ENCODE data around the gene TMIGD1.
A peak's percentile ranks its signal among the peaks of the same experiment; 100 is the strongest.
"Not testable (repeated sequence)": the region's sequence is repeated elsewhere in the genome, so short reads cannot be mapped to it uniquely, and the experiment has no call there.

TMIGD1 gene

GRCh38 chr17:30358055-30358760 is 24.4 kb upstream of the TMIGD1 start:
- no peak for DNase-seq (ENCODE audit: low read depth, low spot score)

GRCh38 chr17:30357476-30357875 is 23.6 kb upstream of the TMIGD1 start:
- DNase-seq (ENCODE audit: low read depth, low spot score), result no peak

GRCh38 chr17:30354701-30355100 is 20.8 kb upstream of the TMIGD1 start:
- no peak for DNase-seq (ENCODE audit: low read depth, low spot score)

- DNase-seq (ENCODE audit: low read depth, low spot score), result no peak
These were observed 18.5 kb upstream of the TMIGD1 start for GRCh38 chr17:30352240-30352814.

- no peak for DNase-seq (ENCODE audit: low read depth, low spot score)
These were observed 17.9 kb upstream of the TMIGD1 start for GRCh38 chr17:30351735-30352134.

- not testable (repeated sequence) for DNase-seq (ENCODE audit: low read depth, low spot score)
These were observed 17.4 kb upstream of the TMIGD1 start for GRCh38 chr17:30351263-30351662.

GRCh38 chr17:30349252-30349651 is 15.4 kb upstream of the TMIGD1 start:
- no peak for DNase-seq (ENCODE audit: low read depth, low spot score)

- no peak for DNase-seq (ENCODE audit: low read depth, low spot score)
These were observed 13.6 kb upstream of the TMIGD1 start for GRCh38 chr17:30347488-30347887.

- no peak for DNase-seq (ENCODE audit: low read depth, low spot score)
These were observed 12.5 kb upstream of the TMIGD1 start for GRCh38 chr17:30346221-30346795.

GRCh38 chr17:30345527-30346075 is 11.7 kb upstream of the TMIGD1 start:
- DNase-seq (ENCODE audit: low read depth, low spot score), result no peak

- no peak for DNase-seq (ENCODE audit: low read depth, low spot score)
These were observed 11.2 kb upstream of the TMIGD1 start for GRCh38 chr17:30345089-30345433.

GRCh38 chr17:30344283-30345088 is 10.6 kb upstream of the TMIGD1 start:
- no peak for DNase-seq (ENCODE audit: low read depth, low spot score)

GRCh38 chr17:30343796-30344195 is 9.9 kb upstream of the TMIGD1 start:
- DNase-seq (ENCODE audit: low read depth, low spot score), result no peak

GRCh38 chr17:30343244-30343643 is 9.4 kb upstream of the TMIGD1 start:
- DNase-seq (ENCODE audit: low read depth, low spot score), result not testable (repeated sequence)

GRCh38 chr17:30341703-30342249 is 7.9 kb upstream of the TMIGD1 start:
- DNase-seq (ENCODE audit: low read depth, low spot score), result no peak

GRCh38 chr17:30340801-30341356 is 7.0 kb upstream of the TMIGD1 start:
- DNase-seq (ENCODE audit: low read depth, low spot score), result no peak

- no peak for DNase-seq (ENCODE audit: low read depth, low spot score)
These were observed 5.2 kb upstream of the TMIGD1 start for GRCh38 chr17:30339086-30339485.

- DNase-seq (ENCODE audit: low read depth, low spot score), result no peak
These were observed 3.6 kb upstream of the TMIGD1 start for GRCh38 chr17:30337393-30337999.

- DNase-seq (ENCODE audit: low read depth, low spot score), result peak; percentile 43
These were observed 2.7 kb upstream of the TMIGD1 start for GRCh38 chr17:30336369-30337171.

- no peak for DNase-seq (ENCODE audit: low read depth, low spot score)
These were observed 564 bp upstream of the TMIGD1 start for GRCh38 chr17:30334421-30334820.

Data from activated CD4-positive, CD25-positive, alpha-beta regulatory T cell treated with anti-CD3 and anti-CD28 coated beads, Interleukin-2, amount 50 U/mL, for 16 hours (primary cell).